WTC11 (cell line): ENCODE measurements around the gene TRIM9.

ENCODE experiments used
- ATF6 ChIP-seq: sonication (generic); formaldehyde crosslinking; IDR thresholded peaks from 2 replicates; pipeline ENCODE4 v1.8.1; 2023; ENCODE audit warnings: mild to moderate bottlenecking, missing genetic modification reagents
- CTCF ChIP-seq: fragments of 200-600 bp; IDR thresholded peaks from 2 replicates; pipeline ENCODE4 v1.8.0; 2022; ENCODE audit warnings: antibody characterized with exemption
- E2F1 ChIP-seq: sonication (generic); formaldehyde crosslinking; IDR thresholded peaks from 2 replicates; pipeline ENCODE4 v1.8.0; 2022; ENCODE audit warnings: mild to moderate bottlenecking, missing genetic modification reagents
- FOXP1 ChIP-seq: sonication (generic); formaldehyde crosslinking; IDR thresholded peaks from 2 replicates; pipeline ENCODE4 v1.8.0; 2022; ENCODE audit warnings: missing genetic modification reagents, mild to moderate bottlenecking, moderate library complexity, borderline replicate concordance
- FOXP4 ChIP-seq: sonication (generic); formaldehyde crosslinking; IDR thresholded peaks from 2 replicates; pipeline ENCODE4 v1.8.0; 2022; ENCODE audit warnings: mild to moderate bottlenecking, missing genetic modification reagents
- GRHL2 ChIP-seq: fragments of 250-450 bp; sonication (Bioruptor Pico); IDR thresholded peaks from 2 replicates; pipeline ENCODE4 v1.8.0; 2022; ENCODE audit warnings: mild to moderate bottlenecking, moderate library complexity; ENCODE audit not compliant: insufficient replicate concordance, severe bottlenecking
- HMGXB4 ChIP-seq: sonication (generic); formaldehyde crosslinking; IDR thresholded peaks from 2 replicates; pipeline ENCODE4 v1.8.1; 2023; ENCODE audit warnings: mild to moderate bottlenecking, moderate library complexity, missing genetic modification reagents
- MYBL2 ChIP-seq: sonication (generic); formaldehyde crosslinking; IDR thresholded peaks from 2 replicates; pipeline ENCODE4 v1.8.1; 2023; ENCODE audit warnings: mild to moderate bottlenecking, moderate library complexity, missing genetic modification reagents
- NR2C2 ChIP-seq: sonication (generic); formaldehyde crosslinking; IDR thresholded peaks from 2 replicates; pipeline ENCODE4 v1.8.0; 2022; ENCODE audit warnings: mild to moderate bottlenecking, missing genetic modification reagents
- USF2 ChIP-seq: sonication (generic); formaldehyde crosslinking; IDR thresholded peaks from 2 replicates; pipeline ENCODE4 v1.8.1; 2023; ENCODE audit warnings: mild to moderate bottlenecking, missing genetic modification reagents, moderate library complexity
- ZBTB43 ChIP-seq: sonication (generic); formaldehyde crosslinking; IDR thresholded peaks from 2 replicates; pipeline ENCODE4 v1.8.1; 2023; ENCODE audit warnings: mild to moderate bottlenecking, missing genetic modification reagents
- ZMAT4 ChIP-seq: fragments of 250-450 bp; sonication (Bioruptor Pico); IDR thresholded peaks from 2 replicates; pipeline ENCODE4 v1.9.0; 2021; ENCODE audit warnings: mild to moderate bottlenecking
- ZNF121 ChIP-seq: sonication (generic); formaldehyde crosslinking; IDR thresholded peaks from 2 replicates; pipeline ENCODE4 v1.8.0; 2023; ENCODE audit warnings: missing genetic modification reagents

- TF ChIP-seq FOXP4 (CRISPR knock-in tag) (no peak), CTCF (no peak), NR2C2 (CRISPR knock-in tag) (no peak), ATF6 (CRISPR knock-in tag) (no peak), E2F1 (CRISPR knock-in tag) (no peak), GRHL2 (no peak), HMGXB4 (CRISPR knock-in tag) (no peak), ZBTB43 (no peak), ZNF121 (CRISPR knock-in tag) (no peak), ZMAT4 (CRISPR knock-in tag) (no peak), MYBL2 (no peak), FOXP1 (no peak), USF2 (no peak)
These were observed 53.8 kb downstream of the TRIM9 start for GRCh38 chr14:51041108-51041531.
